Motor neuron (in vitro differentiated cells): ENCODE data around the gene FGF1. TPM values are rescaled to one million over a fixed set of nuclear protein-coding genes. Genes with fewer than 3 reads are reported as not detected.

Experiments
- ATAC-seq, 8 experiments: fragments of 200-7000 bp; cut with Tn5 transposase; replicated peaks in 6 of 8; 2 replicates each; pipeline ENCODE4 v1.8.0; 2021; ENCODE audit warnings: mild to moderate bottlenecking in 8 of 8, moderate library complexity in 8 of 8
- H3K27ac ChIP-seq, 2 donors: fragments of 250-450 bp; sonication (Bioruptor Pico); 2 replicates each; pipeline ENCODE4 v1.9.0; 2021; ENCODE audit warnings: antibody characterized with exemption in 2 of 2, mild to moderate bottlenecking in 2 of 2, moderate library complexity in 1 of 2
- H3K4me1 ChIP-seq, 2 donors: fragments of 250-450 bp; sonication (Bioruptor Pico); replicated peaks in 1 of 2; 2 replicates each; pipeline ENCODE4 v1.6.1; 2021; ENCODE audit warnings: antibody characterized with exemption in 2 of 2, mild to moderate bottlenecking in 2 of 2, moderate library complexity in 1 of 2
- H3K4me3 ChIP-seq, 5 donors: fragments of 250-450 bp; sonication (Bioruptor Pico); 2 replicates each; pipeline ENCODE4 v1.9.0; 2021; ENCODE audit warnings: antibody characterized with exemption in 5 of 5, mild to moderate bottlenecking in 5 of 5, moderate library complexity in 4 of 5
- WGBS, 10 experiments: fragments of 450-650 bp; shearing (Covaris generic); methylation state at CpG; one replicate each; pipeline ENCODE4 v1.0.0; 2022; 5-methylcytosine and 5-hydroxymethylcytosine counted together
- in situ Hi-C, 9 experiments: fragments of 400-800 bp; cut with MboI; loops; one replicate each; pipeline ENCODE4 v1.15.0; 2021; ENCODE audit warnings: low sequenced_read_pairs in 9 of 9, low pct_unique_long_range_greater_than_20kb in 2 of 9; ENCODE audit not compliant: unreplicated experiment in 9 of 9
- total RNA-seq, 8 experiments: library from RNA; unstranded; fragments of 300-600 nt; gene quantifications; 2 replicates each; pipeline versions ENCODE4 v1.2.3 to v1.2.4, GENCODE V29; 2022

Gene FGF1
- total RNA-seq, 8 experiments from 2014 or later = 0.23 to 80.3 (median 0.45) TPM

GRCh38 chr5:142612494-142613270 is 73.2 kb downstream of the FGF1 start:
- WGBS, 10 experiments = 15 to 100% (median 83%) methylated on average over 1 to 8 of the region's 8 CpGs; no CpG with 5 or more reads in 1 of the 10 experiments
- H3K27ac ChIP-seq = no peak overlapping the region
- peaks cover 0 to 14% of the 10 kb centered on the region in 2 donors for H3K4me1 ChIP-seq
- ATAC-seq = no peak
- in situ Hi-C loops = loop anchor here in 1 of 9 experiments (10.0 kb wide), 1 partner anchor 82 kb away; no protein-coding TSS in a partner anchor
- H3K4me3 ChIP-seq = no peak overlapping the region

GRCh38 chr5:142611154-142611553 is 74.7 kb downstream of the FGF1 start:
- 0 to 82% (median 46%) methylated on average over 1 to 7 of the region's 8 CpGs for WGBS, 10 experiments
- no peak overlapping the region for H3K4me3 ChIP-seq
- H3K27ac ChIP-seq = no peak overlapping the region
- ATAC-seq = peak; percentile 63 to 95 (median 80)
- H3K4me1 ChIP-seq = peaks cover 0 to 6% of the 10 kb centered on the region in 2 donors
- in situ Hi-C loops = loop anchor here in 1 of 9 experiments (10.0 kb wide), 1 partner anchor 84 kb away; no protein-coding TSS in a partner anchor

- Histone ChIP-seq H3K4me1 (peaks cover 0 to 3% of the 10 kb centered on the region in 2 donors), H3K4me3 (no peak overlapping the region), H3K27ac (no peak overlapping the region)
- WGBS, 10 experiments = 0 to 89% (median 74%) methylated on average over 1 to 6 of the region's 6 CpGs
- peak in 1 of 8 experiments; percentile 20 for ATAC-seq
- in situ Hi-C loops = loop anchor here in 1 of 9 experiments (10.0 kb wide), 1 partner anchor 84 kb away; no protein-coding TSS in a partner anchor
These were observed 75.5 kb downstream of the FGF1 start for GRCh38 chr5:142610176-142611001.

- H3K4me3 ChIP-seq = no peak overlapping the region
- no peak overlapping the region for H3K27ac ChIP-seq
- ATAC-seq = no peak
- H3K4me1 ChIP-seq = peaks cover 0 to 3% of the 10 kb centered on the region in 2 donors
- in situ Hi-C loops = no loop called here
- 70 to 93% (median 90%) methylated on average over 1 to 4 of the region's 6 CpGs; no CpG with 5 or more reads in 3 of the 10 experiments for WGBS, 10 experiments
These were observed 76.7 kb downstream of the FGF1 start for GRCh38 chr5:142609142-142609541.

GRCh38 chr5:142608081-142608480 is 77.8 kb downstream of the FGF1 start:
- no peak for ATAC-seq
- peaks cover 0 to 3% of the 10 kb centered on the region in 2 donors for H3K4me1 ChIP-seq
- 84 to 100% (median 97%) methylated on average over 1 to 7 of the region's 7 CpGs; no CpG with 5 or more reads in 3 of the 10 experiments for WGBS, 10 experiments
- in situ Hi-C loops = no loop called here
- H3K4me3 ChIP-seq = no peak overlapping the region
- no peak overlapping the region for H3K27ac ChIP-seq

- peaks cover 0 to 3% of the 10 kb centered on the region in 2 donors for H3K4me1 ChIP-seq
- 0 to 100% (median 93%) methylated on average over 1 to 4 of the region's 5 CpGs; no CpG with 5 or more reads in 1 of the 10 experiments for WGBS, 10 experiments
- in situ Hi-C loops = no loop called here
- H3K4me3 ChIP-seq = no peak overlapping the region
- ATAC-seq = peak in 2 of 8 experiments; percentile 16 to 39
- H3K27ac ChIP-seq = no peak overlapping the region
These were observed 80.3 kb downstream of the FGF1 start for GRCh38 chr5:142605611-142606010.

GRCh38 chr5:142602720-142603245 is 83.1 kb downstream of the FGF1 start:
- 35 to 100% (median 81%) methylated on average over 1 to 4 of the region's 4 CpGs; no CpG with 5 or more reads in 2 of the 10 experiments for WGBS, 10 experiments
- no peak for ATAC-seq
- peaks cover 0 to 5% of the 10 kb centered on the region in 2 donors for H3K4me1 ChIP-seq
- no peak overlapping the region for H3K4me3 ChIP-seq
- in situ Hi-C loops = no loop called here
- no peak overlapping the region for H3K27ac ChIP-seq

GRCh38 chr5:142601432-142601831 is 84.5 kb downstream of the FGF1 start:
- 80 to 81% (median 80%) methylated on average over 1 to 2 of the region's 3 CpGs; no CpG with 5 or more reads in 7 of the 10 experiments for WGBS, 10 experiments
- no peak for ATAC-seq
- in situ Hi-C loops = no loop called here
- Histone ChIP-seq H3K4me3 (no peak overlapping the region), H3K27ac (no peak overlapping the region), H3K4me1 (peaks cover 0 to 5% of the 10 kb centered on the region in 2 donors)

- Histone ChIP-seq H3K27ac (no peak overlapping the region), H3K4me1 (peaks cover 0 to 5% of the 10 kb centered on the region in 2 donors), H3K4me3 (no peak overlapping the region)
- WGBS, 10 experiments = 19 to 100% (median 83%) methylated on average over 2 to 15 of the region's 20 CpGs; no CpG with 5 or more reads in 1 of the 10 experiments
- in situ Hi-C loops = no loop called here
- ATAC-seq = peak in 1 of 8 experiments; percentile 30
These were observed 85.1 kb downstream of the FGF1 start for GRCh38 chr5:142600611-142601358.

- ATAC-seq = no peak
- 0 to 100% (median 50%) methylated on average over 1 of the region's 4 CpGs; no CpG with 5 or more reads in 3 of the 10 experiments for WGBS, 10 experiments
- no peak overlapping the region for H3K4me3 ChIP-seq
These were observed 85.8 kb downstream of the FGF1 start for GRCh38 chr5:142600092-142600491.

GRCh38 chr5:142598338-142598700 is 87.6 kb downstream of the FGF1 start:
- ATAC-seq = no peak
- in situ Hi-C loops = no loop called here
- Histone ChIP-seq H3K4me1 (peaks cover 0 to 3% of the 10 kb centered on the region in 2 donors), H3K4me3 (no peak overlapping the region), H3K27ac (no peak overlapping the region)

More at GRCh38 chr5:142600092-142600491, 85.8 kb downstream of the FGF1 start:
- H3K4me1 ChIP-seq = peaks cover 0 to 3% of the 10 kb centered on the region in 2 donors
- no peak overlapping the region for H3K27ac ChIP-seq
- in situ Hi-C loops = no loop called here
